ENCODE measurements around the gene EN2.

The EN2 gene

DNA sequence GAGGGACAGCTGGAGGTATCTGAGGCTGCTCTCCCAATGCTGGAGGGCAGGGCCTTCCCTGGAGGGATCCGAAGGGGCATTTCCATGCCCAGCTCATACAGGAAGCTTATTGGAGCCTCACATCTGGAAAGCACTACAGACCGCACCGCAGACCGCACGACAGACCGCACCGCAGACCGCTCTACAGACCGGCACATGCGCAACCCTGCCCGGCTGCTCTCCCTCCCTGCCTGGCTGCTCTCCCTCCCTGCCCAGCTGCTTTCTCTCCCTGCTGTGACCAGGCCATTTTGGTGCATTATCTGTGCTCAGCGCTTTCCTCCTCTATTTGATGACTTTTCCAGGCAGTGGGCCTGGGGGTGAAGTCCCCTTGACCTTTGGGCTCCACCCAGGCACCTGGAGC is 39.6 kb upstream of the EN2 start:
- H3K9me3 ChIP-seq (ENCODE audit: control insufficient read depth in 1 of 2, low read length in 2 of 2) = no peaks in the 10 kb centered on the region
- no peak overlapping the region for H3K4me3 ChIP-seq (ENCODE audit: low read depth in 1 of 2, low read length in 2 of 2)
- H3K36me3 ChIP-seq (ENCODE audit: control insufficient read depth in 1 of 2, insufficient read depth in 2 of 2, low read length in 2 of 2) = no peaks in the 10 kb centered on the region
- no peaks in the 10 kb centered on the region for H3K4me1 ChIP-seq (ENCODE audit: control insufficient read depth in 1 of 2, insufficient read depth in 2 of 2, low read length in 2 of 2)
- H3K9ac ChIP-seq (ENCODE audit: low read depth in 1 of 2, low read length in 2 of 2) = no peak overlapping the region
- H3K27ac ChIP-seq (ENCODE audit: low read depth, low read length) = no peak overlapping the region
- peaks cover 0 to 7% of the 10 kb centered on the region in 2 donors for H3K27me3 ChIP-seq (ENCODE audit: control insufficient read depth in 1 of 2, insufficient read depth in 2 of 2, low read length in 2 of 2)

DNA sequence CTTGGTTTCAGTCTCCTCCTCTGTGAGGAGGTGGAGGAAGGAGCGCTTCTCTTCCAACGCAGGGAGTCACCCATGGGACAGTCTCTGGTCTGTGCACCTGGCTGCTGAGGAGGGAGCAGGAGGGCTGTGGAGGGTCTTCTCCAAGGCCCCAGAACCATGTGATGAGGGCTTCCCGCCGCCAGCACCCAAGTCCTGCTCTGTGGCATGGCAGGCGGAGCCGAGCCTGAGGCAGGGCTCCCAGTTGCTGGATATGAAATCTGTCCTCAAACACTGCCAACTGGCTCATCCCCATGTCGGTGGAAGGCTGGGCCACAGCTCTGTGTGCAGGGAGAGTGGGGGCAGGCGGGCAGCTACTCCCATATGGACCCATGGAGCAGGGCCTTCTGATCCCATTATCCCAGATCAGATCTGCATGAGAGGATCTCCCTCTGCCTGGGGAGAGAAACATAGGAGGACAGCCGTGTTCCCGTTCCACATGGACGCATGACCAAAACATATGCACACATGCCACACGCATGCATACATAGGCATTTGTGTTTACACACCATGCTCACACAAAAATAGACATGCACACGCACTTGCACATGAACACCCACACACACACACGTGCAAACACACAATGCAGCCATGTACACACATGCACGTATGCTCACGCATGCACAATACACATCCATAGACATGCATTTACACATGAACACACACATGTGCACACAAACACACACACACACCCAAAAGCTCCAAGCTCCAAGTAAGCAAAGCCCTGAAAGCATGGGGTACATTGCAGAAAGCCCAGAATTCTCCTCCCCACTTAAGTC is 38.8 kb upstream of the EN2 start:
- H3K27me3 ChIP-seq (ENCODE audit: control insufficient read depth in 1 of 2, insufficient read depth in 2 of 2, low read length in 2 of 2) = peaks cover 0 to 7% of the 10 kb centered on the region in 2 donors
- H3K27ac ChIP-seq (ENCODE audit: low read depth, low read length) = no peak overlapping the region
- H3K36me3 ChIP-seq (ENCODE audit: control insufficient read depth in 1 of 2, insufficient read depth in 2 of 2, low read length in 2 of 2) = no peaks in the 10 kb centered on the region

DNA sequence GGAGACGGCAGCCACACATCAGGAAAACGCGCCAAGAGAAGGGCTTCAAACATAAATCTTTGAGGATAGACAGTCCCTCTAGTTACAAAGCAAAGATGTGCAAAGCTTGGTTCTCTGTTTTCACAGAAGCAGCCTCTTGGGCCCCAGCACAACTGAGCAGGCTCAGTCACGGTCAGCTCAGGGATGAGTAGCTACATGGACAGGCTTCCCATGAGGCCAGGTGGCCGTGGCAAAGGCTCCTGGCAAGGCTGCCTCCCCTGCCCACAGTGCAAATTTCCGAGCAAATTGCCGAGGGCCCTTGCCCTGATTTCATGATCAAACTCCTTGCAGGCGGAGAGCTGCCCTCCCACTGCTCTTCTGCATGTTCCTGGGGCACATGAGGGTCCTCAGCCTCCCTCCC is 37.8 kb upstream of the EN2 start:
- no peak overlapping the region for H3K9ac ChIP-seq (ENCODE audit: low read depth in 1 of 2, low read length in 2 of 2)
- H3K4me3 ChIP-seq (ENCODE audit: low read depth in 1 of 2, low read length in 2 of 2) = no peak overlapping the region
- H3K27me3 ChIP-seq (ENCODE audit: control insufficient read depth in 1 of 2, insufficient read depth in 2 of 2, low read length in 2 of 2) = peaks cover 0 to 7% of the 10 kb centered on the region in 2 donors
- no peaks in the 10 kb centered on the region for H3K9me3 ChIP-seq (ENCODE audit: control insufficient read depth in 1 of 2, low read length in 2 of 2)
- no peaks in the 10 kb centered on the region for H3K4me1 ChIP-seq (ENCODE audit: control insufficient read depth in 1 of 2, insufficient read depth in 2 of 2, low read length in 2 of 2)
- no peak overlapping the region for H3K27ac ChIP-seq (ENCODE audit: low read depth, low read length)
- H3K36me3 ChIP-seq (ENCODE audit: control insufficient read depth in 1 of 2, insufficient read depth in 2 of 2, low read length in 2 of 2) = no peaks in the 10 kb centered on the region

More for the DNA sequence above, 38.8 kb upstream of the EN2 start:
- no peaks in the 10 kb centered on the region for H3K4me1 ChIP-seq (ENCODE audit: control insufficient read depth in 1 of 2, insufficient read depth in 2 of 2, low read length in 2 of 2)
- H3K9me3 ChIP-seq (ENCODE audit: control insufficient read depth in 1 of 2, low read length in 2 of 2) = no peaks in the 10 kb centered on the region
- H3K4me3 ChIP-seq (ENCODE audit: low read depth in 1 of 2, low read length in 2 of 2) = no peak overlapping the region
- no peak overlapping the region for H3K9ac ChIP-seq (ENCODE audit: low read depth in 1 of 2, low read length in 2 of 2)

DNA sequence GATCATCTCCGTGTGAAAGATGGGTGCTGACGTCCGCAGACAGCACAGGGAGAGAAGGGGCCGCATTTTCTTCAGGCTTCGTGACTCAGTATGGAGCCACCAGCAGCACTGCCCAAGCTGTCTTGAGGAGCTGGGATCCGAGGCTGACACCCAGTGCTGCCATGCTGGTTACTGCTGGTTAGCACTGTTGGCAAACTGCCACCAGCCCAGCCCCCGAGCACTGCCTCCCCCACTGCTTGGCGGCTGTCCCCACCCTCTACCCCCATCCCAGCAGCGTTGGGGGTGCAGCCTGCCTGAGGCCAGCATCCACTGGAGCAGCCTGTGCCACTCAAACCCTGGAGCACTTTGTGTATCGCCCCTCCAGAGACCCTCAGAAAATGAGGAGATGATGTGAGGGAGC is 35.8 kb upstream of the EN2 start:
- Histone ChIP-seq H3K36me3 (ENCODE audit: control insufficient read depth in 1 of 2, insufficient read depth in 2 of 2, low read length in 2 of 2) (no peaks in the 10 kb centered on the region), H3K27ac (ENCODE audit: low read depth, low read length) (no peak overlapping the region), H3K9ac (ENCODE audit: low read depth in 1 of 2, low read length in 2 of 2) (no peak overlapping the region), H3K4me1 (ENCODE audit: control insufficient read depth in 1 of 2, insufficient read depth in 2 of 2, low read length in 2 of 2) (no peaks in the 10 kb centered on the region), H3K27me3 (ENCODE audit: control insufficient read depth in 1 of 2, insufficient read depth in 2 of 2, low read length in 2 of 2) (peaks cover 0 to 12% of the 10 kb centered on the region in 2 donors), H3K9me3 (ENCODE audit: control insufficient read depth in 1 of 2, low read length in 2 of 2) (no peaks in the 10 kb centered on the region), H3K4me3 (ENCODE audit: low read depth in 1 of 2, low read length in 2 of 2) (no peak overlapping the region)

DNA sequence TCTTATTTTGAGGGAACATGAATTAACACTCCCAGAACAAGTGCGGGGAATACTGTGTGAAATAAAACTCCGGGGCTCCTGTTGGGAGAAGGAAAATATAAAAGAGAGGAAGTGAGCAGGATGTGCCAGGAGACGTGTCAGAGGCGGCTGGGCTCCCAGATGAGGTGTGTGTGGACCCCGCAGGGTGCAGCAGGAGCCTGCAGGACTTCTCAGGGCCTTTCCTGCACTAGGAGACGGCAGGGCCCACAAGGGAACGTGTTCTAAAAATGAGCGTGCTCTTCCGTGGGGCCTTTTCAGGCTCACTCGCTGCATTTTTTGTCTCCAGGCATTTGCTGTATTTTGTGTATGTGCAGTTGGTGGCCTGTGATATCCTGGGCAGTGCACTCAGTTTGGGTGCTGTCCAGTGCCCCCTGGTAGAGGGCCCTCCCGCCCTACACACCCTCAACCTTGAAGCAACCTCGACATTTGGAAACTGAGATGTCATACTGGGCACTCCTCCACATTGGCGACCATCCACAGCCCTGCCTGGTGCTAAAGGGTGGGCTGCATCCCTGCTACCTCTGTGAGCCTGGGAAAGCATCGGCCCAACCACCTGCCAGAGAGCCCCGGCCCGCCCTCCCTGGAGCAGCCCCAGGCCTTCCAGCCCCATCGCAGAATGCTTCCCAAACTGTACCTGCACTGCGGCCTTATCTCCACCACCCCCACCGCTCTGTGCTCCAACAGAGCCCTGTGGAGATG is 35.2 kb upstream of the EN2 start:
- no peak overlapping the region for H3K4me3 ChIP-seq (ENCODE audit: low read depth in 1 of 2, low read length in 2 of 2)
- no peaks in the 10 kb centered on the region for H3K4me1 ChIP-seq (ENCODE audit: control insufficient read depth in 1 of 2, insufficient read depth in 2 of 2, low read length in 2 of 2)
- no peak overlapping the region for H3K9ac ChIP-seq (ENCODE audit: low read depth in 1 of 2, low read length in 2 of 2)
- H3K27me3 ChIP-seq (ENCODE audit: control insufficient read depth in 1 of 2, insufficient read depth in 2 of 2, low read length in 2 of 2) = peaks cover 3 to 12% of the 10 kb centered on the region in 2 donors
- H3K9me3 ChIP-seq (ENCODE audit: control insufficient read depth in 1 of 2, low read length in 2 of 2) = no peaks in the 10 kb centered on the region
- H3K27ac ChIP-seq (ENCODE audit: low read depth, low read length) = no peak overlapping the region
- H3K36me3 ChIP-seq (ENCODE audit: control insufficient read depth in 1 of 2, insufficient read depth in 2 of 2, low read length in 2 of 2) = no peaks in the 10 kb centered on the region

DNA sequence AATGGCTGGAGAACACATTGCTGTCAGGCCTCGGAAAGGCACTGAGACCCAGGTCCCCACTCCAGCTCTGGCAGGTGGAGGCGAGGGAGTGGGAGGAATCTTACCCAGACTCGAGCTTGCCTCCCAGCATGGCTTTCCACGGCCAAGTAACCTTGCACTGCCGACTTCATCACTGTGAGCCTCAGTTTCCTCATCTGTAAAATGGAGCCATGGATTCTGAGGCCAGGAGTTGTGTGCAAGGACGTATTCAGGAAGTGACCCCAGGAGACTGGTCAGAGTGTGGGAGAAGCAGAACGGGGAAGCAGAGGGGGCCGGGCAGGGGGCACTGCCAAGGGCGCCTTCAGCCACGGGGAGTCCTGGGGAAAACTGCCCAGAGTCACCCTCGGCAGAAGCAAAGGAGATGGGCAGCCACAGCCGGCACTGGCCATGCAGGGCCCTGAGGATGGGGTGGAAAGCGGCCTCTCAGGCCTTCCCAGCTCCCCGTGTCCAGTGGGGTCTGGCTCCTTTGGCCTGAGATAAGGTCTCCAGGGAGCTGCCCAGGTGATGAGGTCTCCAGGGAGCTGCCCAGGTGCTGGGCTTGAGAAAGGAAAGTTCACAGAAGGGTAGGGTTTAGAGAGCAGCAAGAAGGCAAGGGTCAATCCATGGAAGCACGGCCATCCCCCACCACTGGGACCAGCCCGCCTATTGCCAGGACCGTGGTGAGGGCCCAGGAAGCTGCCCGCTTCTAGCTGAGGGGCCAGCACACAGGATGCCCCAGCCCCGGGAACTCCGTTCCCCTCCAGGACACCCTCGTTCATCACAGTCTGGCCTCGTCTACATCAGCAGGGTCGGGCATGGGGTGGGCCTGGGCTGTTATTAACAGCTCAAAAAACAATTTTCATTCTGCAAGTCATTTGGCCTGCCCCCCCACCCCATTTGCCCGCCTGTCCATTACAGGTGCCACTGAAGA is 34.3 kb upstream of the EN2 start:
- no peak overlapping the region for H3K27ac ChIP-seq (ENCODE audit: low read depth, low read length)
- H3K4me1 ChIP-seq (ENCODE audit: control insufficient read depth in 1 of 2, insufficient read depth in 2 of 2, low read length in 2 of 2) = no peaks in the 10 kb centered on the region
- no peaks in the 10 kb centered on the region for H3K36me3 ChIP-seq (ENCODE audit: control insufficient read depth in 1 of 2, insufficient read depth in 2 of 2, low read length in 2 of 2)
- H3K9me3 ChIP-seq (ENCODE audit: control insufficient read depth in 1 of 2, low read length in 2 of 2) = no peaks in the 10 kb centered on the region
- peaks cover 7 to 15% of the 10 kb centered on the region in 2 donors for H3K27me3 ChIP-seq (ENCODE audit: control insufficient read depth in 1 of 2, insufficient read depth in 2 of 2, low read length in 2 of 2)
- no peak overlapping the region for H3K4me3 ChIP-seq (ENCODE audit: low read depth in 1 of 2, low read length in 2 of 2)
- no peak overlapping the region for H3K9ac ChIP-seq (ENCODE audit: low read depth in 1 of 2, low read length in 2 of 2)

DNA sequence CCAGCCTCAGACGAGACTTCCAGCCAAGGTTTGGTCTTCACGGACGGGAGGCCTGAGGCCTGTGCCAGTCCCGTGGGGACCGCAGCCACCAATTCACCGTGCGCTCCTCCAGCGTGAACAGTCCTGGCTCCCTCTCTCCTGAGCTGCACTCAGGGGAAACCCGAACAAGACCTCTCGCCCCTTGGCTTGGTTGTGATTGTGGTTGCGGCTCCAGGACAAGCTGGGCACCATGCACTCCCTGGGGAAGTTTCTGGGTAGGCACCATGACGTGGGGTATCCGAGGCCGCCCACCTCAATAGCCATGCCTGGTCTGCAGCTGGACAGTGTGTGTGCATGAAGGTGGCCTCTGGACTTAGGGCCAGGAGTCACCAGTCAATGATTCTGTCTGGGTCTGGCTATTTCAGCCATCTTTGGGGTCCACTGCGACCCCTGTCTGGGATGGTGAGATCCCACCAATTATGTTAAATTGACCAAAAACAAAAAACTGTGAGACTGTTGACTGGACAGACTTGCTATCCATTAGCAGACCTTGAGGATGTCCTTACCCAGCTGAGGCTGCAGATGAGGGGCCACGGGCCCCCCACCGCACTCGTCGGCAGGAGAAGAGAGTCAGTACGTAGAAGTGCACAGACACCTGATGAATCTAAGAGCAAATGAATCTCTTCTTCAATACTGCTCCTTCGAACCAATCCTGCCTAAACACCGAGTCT is 33.5 kb upstream of the EN2 start:
- Histone ChIP-seq H3K27me3 (ENCODE audit: control insufficient read depth in 1 of 2, insufficient read depth in 2 of 2, low read length in 2 of 2) (peaks cover 7 to 15% of the 10 kb centered on the region in 2 donors), H3K9ac (ENCODE audit: low read depth in 1 of 2, low read length in 2 of 2) (no peak overlapping the region), H3K36me3 (ENCODE audit: control insufficient read depth in 1 of 2, insufficient read depth in 2 of 2, low read length in 2 of 2) (no peaks in the 10 kb centered on the region), H3K9me3 (ENCODE audit: control insufficient read depth in 1 of 2, low read length in 2 of 2) (no peaks in the 10 kb centered on the region), H3K27ac (ENCODE audit: low read depth, low read length) (no peak overlapping the region), H3K4me3 (ENCODE audit: low read depth in 1 of 2, low read length in 2 of 2) (no peak overlapping the region), H3K4me1 (ENCODE audit: control insufficient read depth in 1 of 2, insufficient read depth in 2 of 2, low read length in 2 of 2) (no peaks in the 10 kb centered on the region)

DNA sequence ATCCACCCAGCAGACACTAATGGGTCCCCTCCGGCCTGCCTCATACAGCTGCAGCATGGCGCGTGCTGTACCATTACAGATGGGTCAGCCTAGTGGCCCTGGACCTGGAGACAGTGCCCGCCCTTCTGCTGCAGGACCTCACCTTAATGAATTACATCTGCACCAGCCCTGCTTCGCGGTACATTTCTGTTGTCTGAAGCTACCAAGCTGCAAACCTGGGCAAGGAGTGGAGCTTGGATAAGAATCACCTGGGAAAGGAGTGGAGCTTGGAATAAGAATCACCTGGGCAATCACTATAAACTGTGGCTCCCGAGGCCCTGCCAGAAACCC is 33.0 kb upstream of the EN2 start:
- H3K4me1 ChIP-seq (ENCODE audit: control insufficient read depth in 1 of 2, insufficient read depth in 2 of 2, low read length in 2 of 2) = no peaks in the 10 kb centered on the region
- H3K27ac ChIP-seq (ENCODE audit: low read depth, low read length) = no peak overlapping the region
- H3K27me3 ChIP-seq (ENCODE audit: control insufficient read depth in 1 of 2, insufficient read depth in 2 of 2, low read length in 2 of 2) = peaks cover 7 to 15% of the 10 kb centered on the region in 2 donors
- H3K9me3 ChIP-seq (ENCODE audit: control insufficient read depth in 1 of 2, low read length in 2 of 2) = no peaks in the 10 kb centered on the region
- H3K9ac ChIP-seq (ENCODE audit: low read depth in 1 of 2, low read length in 2 of 2) = no peak overlapping the region
- no peaks in the 10 kb centered on the region for H3K36me3 ChIP-seq (ENCODE audit: control insufficient read depth in 1 of 2, insufficient read depth in 2 of 2, low read length in 2 of 2)
- no peak overlapping the region for H3K4me3 ChIP-seq (ENCODE audit: low read depth in 1 of 2, low read length in 2 of 2)

DNA sequence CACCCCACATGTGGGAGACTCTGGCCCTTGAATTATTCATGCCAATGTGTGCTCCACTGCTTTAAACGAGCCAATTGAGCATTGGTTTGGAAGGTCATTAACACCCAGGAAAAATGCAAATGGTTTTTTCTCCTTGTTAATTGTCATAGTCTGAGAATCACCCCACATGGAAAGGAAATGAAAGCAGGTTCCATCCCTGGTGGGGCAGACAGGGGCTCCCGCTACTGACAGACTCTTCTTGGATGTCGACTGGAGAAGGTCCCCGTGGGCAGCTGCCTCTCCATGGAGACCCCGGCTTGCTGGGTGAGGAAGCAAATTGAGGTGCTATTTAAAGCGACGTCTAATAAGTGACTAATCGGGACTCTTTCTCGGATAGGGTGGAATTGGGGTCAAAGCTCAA is 32.0 kb upstream of the EN2 start:
- Histone ChIP-seq H3K9me3 (ENCODE audit: control insufficient read depth in 1 of 2, low read length in 2 of 2) (no peaks in the 10 kb centered on the region), H3K36me3 (ENCODE audit: control insufficient read depth in 1 of 2, insufficient read depth in 2 of 2, low read length in 2 of 2) (no peaks in the 10 kb centered on the region), H3K4me3 (ENCODE audit: low read depth in 1 of 2, low read length in 2 of 2) (no peak overlapping the region), H3K4me1 (ENCODE audit: control insufficient read depth in 1 of 2, insufficient read depth in 2 of 2, low read length in 2 of 2) (no peaks in the 10 kb centered on the region), H3K27me3 (ENCODE audit: control insufficient read depth in 1 of 2, insufficient read depth in 2 of 2, low read length in 2 of 2) (peaks cover 7 to 13% of the 10 kb centered on the region in 2 donors), H3K9ac (ENCODE audit: low read depth in 1 of 2, low read length in 2 of 2) (no peak overlapping the region), H3K27ac (ENCODE audit: low read depth, low read length) (no peak overlapping the region)
